ENCODE data around the gene NAA50. TPM values are rescaled to one million over a fixed set of nuclear protein-coding genes. Genes with fewer than 3 reads are reported as not detected.

NAA50 gene
- total RNA-seq, 1 experiment from 2014 or later, result 989 TPM

DNA sequence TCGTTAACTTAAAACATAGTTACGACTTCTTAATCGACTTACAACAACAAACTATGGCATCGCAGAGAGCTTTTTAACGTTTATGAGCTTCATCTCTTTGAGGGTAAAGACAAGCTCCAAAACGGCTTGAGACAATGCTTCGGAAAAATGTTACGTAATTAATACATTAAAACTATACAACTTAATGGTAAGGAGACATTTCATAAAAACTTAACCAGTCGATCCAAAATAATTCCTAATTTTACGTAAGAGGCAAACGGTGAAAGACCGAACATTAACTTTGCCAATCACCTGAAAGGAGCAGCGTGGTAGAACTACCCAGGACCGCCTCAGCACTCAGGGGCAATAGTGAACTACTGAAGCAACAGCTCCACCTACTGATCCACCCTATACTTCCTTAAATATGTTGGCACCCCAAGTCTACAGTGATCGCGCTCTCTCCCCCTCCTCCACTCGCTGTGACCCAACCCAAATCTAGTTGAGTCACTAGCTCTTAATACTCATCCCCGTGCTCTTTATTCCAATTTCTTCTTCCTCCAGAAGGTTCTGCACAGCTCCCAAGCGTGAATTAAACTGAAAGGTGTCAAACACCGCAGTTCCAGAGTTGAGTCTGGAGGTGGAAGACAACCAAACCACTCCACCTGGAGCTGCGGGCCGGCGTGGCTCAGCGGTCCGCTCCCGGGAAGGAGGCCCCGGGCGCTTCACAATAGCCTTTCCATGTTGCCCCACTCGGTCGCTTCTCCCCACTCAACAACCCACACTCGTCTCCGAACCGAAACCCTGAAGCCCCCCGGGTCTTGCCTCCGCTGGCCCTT, 901 bp downstream of the NAA50 start:
- intact Hi-C loops (cut with micrococcal nuclease), result loop anchor here (1.0 to 10.0 kb wide), 5 partner anchors 9 to 312 kb away; partner anchors contain the start of genes CCDC191, QTRT2 and USF3
- no peak for TF ChIP-seq EZH2 (IDR thresholded peaks at IDR 0.05; ENCODE audit: low read length, unreplicated experiment)
- TF ChIP-seq EZH2phosphoT487 (IDR thresholded peaks at IDR 0.05; ENCODE audit: borderline replicate concordance, low read length), result no peak
- TF ChIP-seq, protein P1, sequence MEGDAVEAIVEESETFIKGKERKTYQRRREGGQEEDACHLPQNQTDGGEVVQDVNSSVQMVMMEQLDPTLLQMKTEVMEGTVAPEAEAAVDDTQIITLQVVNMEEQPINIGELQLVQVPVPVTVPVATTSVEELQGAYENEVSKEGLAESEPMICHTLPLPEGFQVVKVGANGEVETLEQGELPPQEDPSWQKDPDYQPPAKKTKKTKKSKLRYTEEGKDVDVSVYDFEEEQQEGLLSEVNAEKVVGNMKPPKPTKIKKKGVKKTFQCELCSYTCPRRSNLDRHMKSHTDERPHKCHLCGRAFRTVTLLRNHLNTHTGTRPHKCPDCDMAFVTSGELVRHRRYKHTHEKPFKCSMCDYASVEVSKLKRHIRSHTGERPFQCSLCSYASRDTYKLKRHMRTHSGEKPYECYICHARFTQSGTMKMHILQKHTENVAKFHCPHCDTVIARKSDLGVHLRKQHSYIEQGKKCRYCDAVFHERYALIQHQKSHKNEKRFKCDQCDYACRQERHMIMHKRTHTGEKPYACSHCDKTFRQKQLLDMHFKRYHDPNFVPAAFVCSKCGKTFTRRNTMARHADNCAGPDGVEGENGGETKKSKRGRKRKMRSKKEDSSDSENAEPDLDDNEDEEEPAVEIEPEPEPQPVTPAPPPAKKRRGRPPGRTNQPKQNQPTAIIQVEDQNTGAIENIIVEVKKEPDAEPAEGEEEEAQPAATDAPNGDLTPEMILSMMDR (conservative IDR thresholded peaks at IDR 0.05; ENCODE audit: low read depth, low read length), result peak; percentile 72
- Histone ChIP-seq H3K9me2 (replicated peaks; ENCODE audit: low read length) (no peaks in the 10 kb centered on the region), H3F3A (ENCODE audit: low read length, unreplicated experiment) (no peaks in the 10 kb centered on the region), H4K20me1 (ENCODE audit: low read length) (peaks cover 46% of the 10 kb centered on the region), H3K4me2 (ENCODE audit: low read length) (peak overlapping the region; percentile 82), H3K27ac (ENCODE audit: low read length) (peak overlapping the region; percentile 89), H3K9ac (ENCODE audit: low read length) (peak overlapping the region; percentile 87), H3K79me2 (ENCODE audit: low read length) (peaks cover 91% of the 10 kb centered on the region), H3K4me3 (ENCODE audit: low read length) (peak overlapping the region; percentile 96), H3K36me3 (ENCODE audit: low read depth, low read length) (peaks cover 6% of the 10 kb centered on the region; the same call in 1 of the 2 replicates), H3K27me3 (ENCODE audit: low read length) (no peaks in the 10 kb centered on the region), H3K9me3 (ENCODE audit: low read length) (no peaks in the 10 kb centered on the region), H3K4me1 (ENCODE audit: insufficient read depth, low read length) (peaks cover 47% of the 10 kb centered on the region), H2AFZ (ENCODE audit: low read length) (peak overlapping the region; percentile 85)
- peak; percentile 93 for DNase-seq
- peak; percentile 64 for ATAC-seq
- BruUV-seq (replicated peaks), result TSS peak; percentile 30
- CTCF ChIA-PET, result interaction anchor here (0.5 to 2.3 kb wide), 6 partner anchors 9 to 110 kb away, joined by 3 to 17 read pairs (median 4); partner anchors contain the start of gene USF3
- POLR2A ChIA-PET (ENCODE audit: unreplicated experiment), result interaction anchor here (0.6 to 1.0 kb wide), 3 partner anchors 9 to 361 kb away, joined by 4 to 16 read pairs (median 5); no protein-coding TSS in a partner anchor

DNA sequence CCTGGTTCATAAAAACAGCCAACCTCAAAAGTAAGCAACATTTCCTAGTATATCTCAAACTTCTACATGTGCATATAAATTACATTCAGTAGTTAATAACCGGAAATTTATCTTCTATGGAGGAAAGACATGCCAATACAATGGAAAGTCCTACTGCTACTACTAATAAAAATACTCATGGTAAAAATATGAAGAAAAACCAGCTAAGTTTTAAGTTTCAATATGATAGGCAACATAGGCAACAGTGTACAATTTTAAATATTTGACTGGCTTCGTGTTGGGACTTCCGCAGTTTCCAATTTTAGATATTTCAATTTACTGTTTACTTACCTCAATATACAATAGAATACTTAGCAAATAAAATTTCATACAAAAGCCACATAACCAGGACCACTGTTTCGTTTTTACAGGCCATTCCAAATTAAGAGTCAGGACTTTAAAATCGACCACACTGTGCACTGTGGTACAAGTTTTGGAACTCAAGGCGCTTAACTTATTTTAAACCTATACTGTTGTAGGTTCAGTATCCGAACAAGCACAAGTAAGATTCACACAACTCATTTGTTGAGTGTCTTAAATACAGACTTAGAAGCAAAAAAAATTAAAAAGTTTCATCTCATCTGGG, 2.9 kb downstream of the NAA50 start:
- BruUV-seq (replicated peaks), result no TSS peak
- peaks cover 65% of the 10 kb centered on the region for H4K20me1 ChIP-seq (ENCODE audit: low read length)
- H3K9ac ChIP-seq (ENCODE audit: low read length), result peak overlapping the region; percentile 22; the same call in 1 of the 2 replicates
- peak; percentile 31 for DNase-seq
- H3F3A ChIP-seq (ENCODE audit: low read length, unreplicated experiment), result no peaks in the 10 kb centered on the region
- H3K79me2 ChIP-seq (ENCODE audit: low read length), result peaks cover 91% of the 10 kb centered on the region
- no peak for TF ChIP-seq EZH2 (IDR thresholded peaks at IDR 0.05; ENCODE audit: low read length, unreplicated experiment)
- TF ChIP-seq EZH2phosphoT487 (IDR thresholded peaks at IDR 0.05; ENCODE audit: borderline replicate concordance, low read length), result no peak
- TF ChIP-seq, protein P1 (conservative IDR thresholded peaks at IDR 0.05; ENCODE audit: low read depth, low read length), result no peak
- ChIA-PET POLR2A (ENCODE audit: unreplicated experiment) (no interaction called here), CTCF (no interaction called here)
- no peak overlapping the region for H2AFZ ChIP-seq (ENCODE audit: low read length)
- H3K27ac ChIP-seq (ENCODE audit: low read length), result no peak overlapping the region
- H3K4me3 ChIP-seq (ENCODE audit: low read length), result peak overlapping the region; percentile 96
- H3K9me2 ChIP-seq (replicated peaks; ENCODE audit: low read length), result no peaks in the 10 kb centered on the region
- H3K9me3 ChIP-seq (ENCODE audit: low read length), result no peaks in the 10 kb centered on the region
- intact Hi-C loops (cut with micrococcal nuclease), result loop anchor here (10.0 kb wide), 1 partner anchor 188 kb away; no protein-coding TSS in a partner anchor
- peaks cover 32% of the 10 kb centered on the region for H3K4me1 ChIP-seq (ENCODE audit: insufficient read depth, low read length)
- H3K27me3 ChIP-seq (ENCODE audit: low read length), result no peaks in the 10 kb centered on the region
- peaks cover 10% of the 10 kb centered on the region; the same call in 1 of the 2 replicates for H3K36me3 ChIP-seq (ENCODE audit: low read depth, low read length)
- no peak for ATAC-seq
- H3K4me2 ChIP-seq (ENCODE audit: low read length), result peak overlapping the region; percentile 82
